Duodenal mucosa (tissue), 2 donors: ENCODE results near the gene PYGB.
A peak's percentile ranks its signal among the peaks of the same experiment; 100 is the strongest.
"Not testable (repeated sequence)": the region's sequence is repeated elsewhere in the genome, so short reads cannot be mapped to it uniquely, and the experiment has no call there.

Source experiments
- H3K27ac ChIP-seq: one replicate; pipeline ENCODE4 v1.7.0; 2013; ENCODE audit warnings: low read depth, low read length
- H3K27me3 ChIP-seq, 2 donors: one replicate each; pipeline ENCODE4 v1.7.0; 2013; ENCODE audit warnings: low read length in 2 of 2, control low read depth in 1 of 2; ENCODE audit not compliant: insufficient read depth in 2 of 2, control insufficient read depth in 1 of 2
- H3K36me3 ChIP-seq, 2 donors: one replicate each; pipeline ENCODE4 v1.7.0; 2013; ENCODE audit warnings: low read length in 2 of 2, control low read depth in 1 of 2; ENCODE audit not compliant: insufficient read depth in 2 of 2, control insufficient read depth in 1 of 2
- H3K4me1 ChIP-seq, 2 donors: one replicate each; pipeline ENCODE4 v1.7.0; 2013; ENCODE audit warnings: low read length in 2 of 2, control low read depth in 1 of 2; ENCODE audit not compliant: insufficient read depth in 2 of 2, control insufficient read depth in 1 of 2
- H3K4me3 ChIP-seq, 2 donors: one replicate each; pipeline ENCODE4 v1.7.0; 2013; ENCODE audit warnings: low read length in 2 of 2, low read depth in 1 of 2
- H3K9ac ChIP-seq, 2 donors: one replicate each; pipeline ENCODE4 v1.7.0; 2013; ENCODE audit warnings: low read length in 2 of 2, low read depth in 1 of 2
- H3K9me3 ChIP-seq, 2 donors: one replicate each; pipeline ENCODE4 v1.7.0; 2013; ENCODE audit warnings: low read length in 2 of 2, control low read depth in 1 of 2; ENCODE audit not compliant: control insufficient read depth in 1 of 2

PYGB gene

DNA sequence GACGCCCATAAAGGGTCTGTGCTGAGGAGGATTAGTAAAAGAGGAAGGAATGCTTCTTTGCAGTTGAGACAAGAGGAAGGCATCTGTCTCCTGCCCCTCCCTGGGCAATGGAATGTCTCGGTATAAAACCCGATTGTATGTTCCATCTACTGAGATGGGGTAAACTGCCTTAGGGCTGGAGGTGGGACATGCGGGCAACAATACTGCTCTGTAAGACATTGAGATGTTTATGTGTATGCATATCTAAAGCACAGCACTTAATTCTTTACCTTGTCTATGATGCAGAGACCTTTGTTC, 6.3 kb upstream of the PYGB start:
- not testable (repeated sequence) for H3K27me3 ChIP-seq, H3K27ac ChIP-seq, H3K9me3 ChIP-seq, H3K9ac ChIP-seq, H3K36me3 ChIP-seq, H3K4me3 ChIP-seq
- peaks cover 6 to 12% of the 10 kb centered on the region in 2 donors for H3K4me1 ChIP-seq

DNA sequence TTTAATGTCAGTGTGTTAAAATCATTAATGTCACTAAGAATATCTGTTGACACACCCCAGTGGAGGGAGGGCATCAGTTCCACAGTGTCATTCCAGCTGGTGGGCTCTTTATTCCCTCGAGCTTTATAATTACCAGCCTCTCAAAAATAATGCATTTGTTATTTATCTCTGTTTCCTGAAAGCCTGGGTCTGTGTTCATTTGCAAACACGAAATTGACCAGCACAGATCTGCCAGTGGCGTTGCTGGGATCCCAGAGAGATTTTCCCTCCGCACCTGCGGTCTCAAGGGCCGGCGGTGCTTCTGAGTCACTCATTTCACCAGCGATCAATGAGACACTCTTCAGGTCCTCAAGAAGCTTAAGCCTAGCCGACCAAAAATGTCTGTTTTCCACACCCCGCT, 5.7 kb upstream of the PYGB start:
- Histone ChIP-seq H3K36me3 (no peaks in the 10 kb centered on the region), H3K4me1 (peaks cover 12 to 18% of the 10 kb centered on the region in 2 donors), H3K27ac (no peak overlapping the region), H3K27me3 (peaks cover 0 to 3% of the 10 kb centered on the region in 2 donors), H3K9me3 (no peaks in the 10 kb centered on the region), H3K4me3 (no peak overlapping the region), H3K9ac (no peak overlapping the region)

DNA sequence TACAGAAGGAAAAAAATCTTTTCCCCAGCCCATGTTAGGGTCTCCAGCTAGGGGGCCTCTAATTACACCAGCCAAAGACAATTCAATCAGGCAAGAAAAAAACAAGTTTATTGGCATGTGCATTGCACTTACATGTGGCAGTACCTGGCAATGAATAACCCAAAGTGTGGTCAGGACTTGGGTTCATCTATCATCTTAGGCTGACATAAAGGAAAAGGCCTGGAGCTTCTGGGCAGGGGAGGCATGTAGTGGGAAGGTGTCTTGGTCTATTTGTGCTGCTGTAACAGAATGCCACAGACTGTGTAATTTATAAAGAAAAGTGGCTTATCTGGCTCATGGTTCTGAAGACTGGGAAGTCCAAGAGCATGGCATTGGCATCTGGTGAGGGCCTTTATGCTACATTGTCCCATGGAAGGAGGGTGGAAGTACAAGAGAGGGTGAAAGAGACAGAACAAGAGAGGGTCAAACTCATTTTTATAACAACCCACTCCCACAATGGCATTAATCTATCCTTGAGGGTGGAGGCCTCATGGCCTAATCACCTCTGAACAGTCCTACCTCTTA, 4.4 kb upstream of the PYGB start:
- Histone ChIP-seq H3K4me1 (peaks cover 14 to 15% of the 10 kb centered on the region in 2 donors), H3K9ac (no peak overlapping the region), H3K36me3 (no peaks in the 10 kb centered on the region), H3K27ac (no peak overlapping the region), H3K27me3 (no peaks in the 10 kb centered on the region), H3K9me3 (no peaks in the 10 kb centered on the region), H3K4me3 (no peak overlapping the region)

DNA sequence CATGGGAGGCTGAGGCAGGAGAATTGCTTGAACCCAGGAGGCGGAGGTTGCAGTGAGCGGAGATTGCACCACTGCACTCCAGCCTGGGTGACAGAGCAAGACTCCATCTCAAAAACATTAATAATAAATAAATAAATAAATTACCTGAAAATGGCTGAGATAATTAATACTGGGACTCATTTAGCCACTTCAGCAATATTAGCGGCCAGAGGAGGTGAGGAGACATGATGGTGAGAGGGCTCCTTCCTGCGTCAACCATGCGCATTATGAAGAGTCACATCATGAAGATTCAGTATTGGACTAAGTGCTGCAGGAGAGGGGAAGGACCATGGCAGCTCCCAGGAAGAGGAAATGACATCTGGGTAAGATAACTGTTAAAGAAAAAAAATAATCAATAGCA, 2.9 kb upstream of the PYGB start:
- no peak overlapping the region for H3K9ac ChIP-seq
- H3K9me3 ChIP-seq: no peaks in the 10 kb centered on the region
- H3K27me3 ChIP-seq: no peaks in the 10 kb centered on the region
- H3K36me3 ChIP-seq: no peaks in the 10 kb centered on the region
- H3K27ac ChIP-seq: no peak overlapping the region
- peaks cover 26% of the 10 kb centered on the region in 2 donors for H3K4me1 ChIP-seq
- no peak overlapping the region for H3K4me3 ChIP-seq

DNA sequence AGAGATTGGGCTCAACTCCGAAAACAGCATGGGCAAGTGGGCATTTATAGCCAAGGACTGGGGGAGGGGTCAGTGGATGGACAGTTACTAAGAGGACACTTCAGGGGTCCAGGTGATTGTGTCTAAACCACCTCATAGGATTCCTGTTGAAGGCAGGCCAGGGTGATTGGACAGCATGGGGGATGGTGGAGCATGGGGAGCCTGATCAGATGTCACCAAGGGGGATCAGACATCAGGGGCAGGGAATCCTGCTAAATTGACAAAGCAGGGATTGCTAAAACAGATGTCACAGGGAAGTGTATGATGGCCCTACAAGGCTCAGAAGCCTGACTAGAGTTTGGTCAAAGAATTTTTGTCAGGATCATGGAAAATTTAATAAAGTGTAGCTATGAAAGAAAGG, 2.4 kb upstream of the PYGB start:
- no peak overlapping the region for H3K4me3 ChIP-seq
- no peaks in the 10 kb centered on the region for H3K27me3 ChIP-seq
- H3K27ac ChIP-seq: no peak overlapping the region
- H3K9me3 ChIP-seq: no peaks in the 10 kb centered on the region
- H3K36me3 ChIP-seq: no peaks in the 10 kb centered on the region
- no peak overlapping the region for H3K9ac ChIP-seq
- peaks cover 30 to 31% of the 10 kb centered on the region in 2 donors for H3K4me1 ChIP-seq

DNA sequence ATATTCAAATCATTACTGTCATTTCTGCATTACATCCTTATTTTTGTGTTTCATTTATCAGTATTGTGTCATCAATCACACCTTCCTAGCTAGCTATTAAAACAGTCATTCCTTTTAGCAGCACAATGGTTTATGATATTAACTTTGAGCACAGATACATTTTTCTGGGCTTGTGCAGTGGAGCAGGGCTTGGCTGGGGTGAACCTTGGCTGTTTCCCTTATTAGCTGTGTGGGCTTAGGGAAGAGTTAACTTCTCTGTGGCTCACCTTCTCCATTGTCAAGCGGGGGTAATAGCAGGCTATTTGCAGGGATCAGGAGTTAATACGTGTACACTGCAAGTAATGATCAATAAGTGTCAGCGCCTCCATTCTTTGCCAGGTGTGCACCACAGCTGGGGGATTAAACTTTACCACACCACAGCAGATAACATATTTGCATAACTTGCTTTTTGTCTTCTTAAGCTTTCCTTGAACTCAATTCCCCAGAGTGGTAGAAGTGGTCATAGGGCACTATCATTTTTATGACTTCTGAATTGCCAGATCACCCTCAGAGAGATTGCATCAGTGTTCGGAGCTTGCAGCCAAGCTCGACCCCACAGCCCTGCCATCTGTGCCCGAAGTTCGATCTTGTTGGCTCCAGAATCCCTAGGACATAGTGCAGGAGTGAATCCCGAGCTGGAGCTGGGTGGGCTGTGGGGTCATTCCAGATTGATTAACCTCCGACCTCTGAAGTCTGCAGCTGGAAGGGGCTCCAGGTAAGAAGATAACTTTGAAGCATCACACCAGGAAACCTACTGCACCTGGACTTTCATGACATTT, 1.5 kb upstream of the PYGB start:
- peak overlapping the region; percentile 84 to 97 for H3K4me3 ChIP-seq
- peak overlapping the region; percentile 60 to 86 for H3K9ac ChIP-seq

DNA sequence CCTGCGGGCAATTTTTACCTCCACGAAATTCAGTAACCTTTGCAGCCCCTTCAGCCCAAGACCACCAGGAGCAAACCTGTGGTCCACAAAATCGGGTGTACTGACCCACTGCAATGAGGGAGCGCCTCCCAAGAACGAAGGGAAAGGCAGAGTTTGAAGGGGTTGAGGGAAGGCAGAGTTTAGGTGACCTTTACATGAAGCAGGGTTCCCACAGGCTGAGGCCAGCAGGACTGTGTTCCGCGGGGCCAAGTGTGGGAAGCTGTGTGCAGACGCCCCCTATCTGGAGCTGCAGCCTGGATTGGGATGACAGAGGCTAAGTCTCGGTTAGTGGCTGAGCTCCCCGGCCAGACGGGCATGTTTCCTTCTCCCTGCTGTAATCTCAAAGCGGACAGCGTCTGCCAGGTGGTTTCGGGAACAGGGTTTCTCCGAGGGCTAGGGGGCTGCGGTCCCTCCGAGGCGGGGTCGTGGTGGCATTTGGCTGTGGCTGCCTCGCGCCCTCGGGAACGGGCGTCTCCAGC, 826 bp upstream of the PYGB start:
- Histone ChIP-seq H3K9ac (peak overlapping the region; percentile 60 to 86), H3K4me1 (peaks cover 31 to 34% of the 10 kb centered on the region in 2 donors), H3K36me3 (no peaks in the 10 kb centered on the region), H3K27me3 (no peaks in the 10 kb centered on the region), H3K4me3 (peak overlapping the region; percentile 84 to 97), H3K27ac (peak overlapping the region; percentile 63), H3K9me3 (no peaks in the 10 kb centered on the region)

More for the DNA sequence above, 1.5 kb upstream of the PYGB start:
- no peaks in the 10 kb centered on the region for H3K27me3 ChIP-seq
- no peak overlapping the region for H3K27ac ChIP-seq
- peaks cover 30 to 33% of the 10 kb centered on the region in 2 donors for H3K4me1 ChIP-seq
- H3K9me3 ChIP-seq: no peaks in the 10 kb centered on the region
- no peaks in the 10 kb centered on the region for H3K36me3 ChIP-seq

DNA sequence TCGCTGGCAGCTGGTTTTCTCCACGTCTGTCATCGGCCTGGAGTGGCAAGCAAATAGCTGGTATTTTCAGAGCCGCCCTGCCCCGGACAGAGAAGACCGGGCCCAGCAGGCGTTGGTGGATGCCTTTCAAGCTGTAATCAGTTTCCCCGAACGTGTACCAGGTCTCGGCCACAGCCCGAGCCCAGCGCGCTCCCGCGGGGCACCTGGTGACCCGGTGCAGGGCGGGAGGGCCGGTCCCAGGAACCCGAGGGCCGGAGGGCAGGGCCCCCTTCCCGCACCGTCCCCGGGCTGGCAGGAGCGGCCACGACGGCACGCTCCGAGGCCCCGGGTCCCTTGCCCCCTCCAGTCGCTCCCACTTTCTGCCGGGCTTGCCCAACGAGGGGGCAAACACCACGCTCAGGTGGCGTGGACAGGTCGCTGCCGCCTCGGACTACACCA, 348 bp upstream of the PYGB start:
- Histone ChIP-seq H3K27ac (peak overlapping the region; percentile 71), H3K27me3 (no peaks in the 10 kb centered on the region), H3K4me1 (peaks cover 35 to 39% of the 10 kb centered on the region in 2 donors), H3K36me3 (no peaks in the 10 kb centered on the region), H3K4me3 (peak overlapping the region; percentile 84 to 97), H3K9ac (peak overlapping the region; percentile 60 to 86), H3K9me3 (no peaks in the 10 kb centered on the region)

DNA sequence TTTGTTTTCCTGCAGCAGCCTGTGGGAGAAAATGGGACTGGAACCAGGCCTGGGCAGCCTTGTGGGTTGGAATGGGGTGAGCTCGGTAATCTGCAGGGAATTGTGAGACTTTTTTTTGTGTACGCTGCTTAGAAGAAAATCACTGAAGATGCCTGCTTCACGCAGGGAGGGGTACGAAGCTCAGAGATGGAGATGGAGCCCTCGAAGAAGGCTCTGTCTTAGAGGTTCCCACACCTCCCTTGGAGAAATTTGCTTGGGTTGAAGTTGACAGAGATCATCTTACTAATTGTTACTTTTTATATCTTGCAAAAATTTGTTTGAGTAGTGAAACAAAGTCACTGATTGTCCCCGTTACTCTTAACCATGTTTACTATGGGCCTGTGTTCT, 894 bp downstream of the PYGB start:
- H3K36me3 ChIP-seq: no peaks in the 10 kb centered on the region
- H3K4me1 ChIP-seq: peaks cover 43 to 46% of the 10 kb centered on the region in 2 donors
- H3K27ac ChIP-seq: no peak overlapping the region
- peak overlapping the region; percentile 63 to 90 for H3K9ac ChIP-seq
- H3K9me3 ChIP-seq: no peaks in the 10 kb centered on the region
- no peaks in the 10 kb centered on the region for H3K27me3 ChIP-seq
- peak overlapping the region; percentile 84 to 97 for H3K4me3 ChIP-seq

DNA sequence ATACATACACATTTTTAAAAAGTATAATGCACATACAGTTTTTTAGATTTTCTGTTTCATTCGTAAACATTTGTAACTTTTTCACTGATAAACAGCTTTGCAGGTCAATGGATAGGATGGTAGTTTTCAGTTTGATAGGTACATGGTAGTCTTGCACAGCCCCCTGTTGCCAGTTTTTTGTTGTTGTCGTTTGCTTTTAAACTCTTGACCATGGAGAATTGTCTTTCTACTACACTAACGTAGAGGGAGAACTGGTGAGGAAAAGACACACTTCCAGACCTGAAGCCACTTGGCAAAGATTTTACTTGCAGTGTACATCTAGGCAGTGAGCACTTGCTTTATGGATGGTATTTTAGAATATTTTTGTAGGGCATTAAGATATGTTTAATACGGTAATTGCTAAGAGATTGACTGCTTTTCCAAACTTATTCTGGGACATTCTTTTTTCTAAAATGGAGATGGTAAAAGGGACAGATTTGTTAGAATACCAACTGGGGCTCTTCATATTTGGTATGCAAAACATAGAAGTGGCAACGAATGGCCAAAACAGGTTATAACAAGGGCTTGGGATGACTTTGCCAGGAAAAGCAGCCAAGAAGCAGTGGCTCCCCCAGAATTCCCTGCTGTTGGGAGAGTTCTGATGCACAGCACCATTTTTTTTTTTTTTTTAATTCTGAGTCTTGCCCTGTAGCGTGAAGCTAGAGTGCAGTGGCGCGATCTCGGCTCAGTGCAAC, 1.5 kb downstream of the PYGB start:
- Histone ChIP-seq H3K36me3 (no peaks in the 10 kb centered on the region), H3K27me3 (no peaks in the 10 kb centered on the region), H3K4me1 (peaks cover 44 to 49% of the 10 kb centered on the region in 2 donors), H3K27ac (no peak overlapping the region), H3K9me3 (no peaks in the 10 kb centered on the region), H3K4me3 (peak overlapping the region; percentile 84 to 97), H3K9ac (peak overlapping the region; percentile 12 to 63)
